GM19463 (cell line): Measurements from ENCODE around the gene CMPK2.
"Not testable (repeated sequence)": the region's sequence is repeated elsewhere in the genome, so short reads cannot be mapped to it uniquely, and the experiment has no call there.

Source experiments
- ATAC-seq: cut with Tn5 transposase; IDR thresholded peaks from one replicate; pipeline ENCODE4 v1.9.1; 2021; ENCODE audit warnings: mild to moderate bottlenecking, moderate library complexity; ENCODE audit not compliant: unreplicated experiment

Gene CMPK2

GRCh38 chr2:6881046-6881445 lies 15.3 kb upstream of the CMPK2 start:
- no peak for ATAC-seq

DNA sequence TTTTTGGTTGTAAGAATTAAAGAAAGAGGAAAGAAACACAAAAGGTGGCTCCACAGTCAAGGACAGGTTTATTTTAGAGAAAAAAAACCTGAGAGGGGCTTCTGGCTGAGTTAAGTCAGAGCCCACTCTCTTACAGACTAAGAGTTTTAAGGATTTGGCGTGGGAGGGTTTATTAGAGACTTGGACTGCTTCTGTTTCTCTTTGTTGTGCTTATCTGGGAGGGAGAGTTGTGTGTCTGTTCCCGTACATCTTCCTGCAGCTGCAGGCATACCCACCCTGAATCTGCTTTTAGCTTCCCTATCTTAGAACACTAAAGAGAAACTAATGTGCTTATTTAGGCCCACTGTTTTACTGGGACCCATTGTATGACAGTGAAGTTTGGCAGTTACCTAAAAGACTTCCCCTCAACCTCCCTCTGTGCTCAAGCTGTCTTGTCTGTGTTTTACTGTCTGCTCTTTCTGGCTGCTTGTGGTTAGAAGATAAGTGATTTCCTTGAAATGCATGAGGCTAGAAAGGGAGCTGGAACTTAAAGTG lies 14.6 kb upstream of the CMPK2 start:
- ATAC-seq: no peak

- ATAC-seq: no peak
These were observed 13.3 kb upstream of the CMPK2 start for GRCh38 chr2:6879011-6879410.

GRCh38 chr2:6878549-6878948 lies 12.8 kb upstream of the CMPK2 start:
- ATAC-seq: no peak

DNA sequence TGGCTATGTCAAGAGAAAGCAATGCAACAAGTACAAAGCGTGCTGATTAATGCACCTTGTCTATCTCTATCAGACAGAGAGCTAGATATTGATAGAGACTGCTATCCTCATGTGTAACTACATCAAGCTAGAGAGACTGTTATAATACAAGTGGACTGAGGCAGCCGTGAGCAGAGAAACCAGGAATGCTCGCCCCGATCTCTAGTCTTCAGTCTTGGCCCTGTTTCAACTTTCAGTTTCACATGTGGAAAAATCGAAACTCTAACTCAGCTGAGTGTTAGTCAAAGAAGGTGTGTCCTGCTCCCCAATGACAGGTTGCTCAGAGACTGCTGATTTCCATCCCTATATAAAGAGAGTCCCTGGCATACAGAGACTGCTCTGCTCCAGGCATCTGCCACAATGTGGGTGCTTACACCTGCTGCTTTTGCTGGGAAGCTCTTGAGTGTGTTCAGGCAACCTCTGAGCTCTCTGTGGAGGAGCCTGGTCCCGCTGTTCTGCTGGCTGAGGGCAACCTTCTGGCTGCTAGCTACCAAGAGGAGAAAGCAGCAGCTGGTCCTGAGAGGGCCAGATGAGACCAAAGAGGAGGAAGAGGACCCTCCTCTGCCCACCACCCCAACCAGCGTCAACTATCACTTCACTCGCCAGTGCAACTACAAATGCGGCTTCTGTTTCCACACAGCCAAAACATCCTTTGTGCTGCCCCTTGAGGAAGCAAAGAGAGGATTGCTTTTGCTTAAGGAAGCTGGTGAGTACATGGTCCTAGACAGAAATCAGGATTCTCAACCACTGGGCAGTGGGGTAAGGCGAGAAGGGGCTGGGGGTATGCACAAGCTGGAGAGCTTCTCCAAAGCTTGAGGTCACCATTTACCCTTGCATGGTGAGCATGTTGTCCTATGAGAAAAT lies 11.9 kb upstream of the CMPK2 start, which contains the start of gene RSAD2:
Gene RSAD2 (plus strand): TSS at position 376 of the 903 bp plus-strand sequence. CDS start 24 bp downstream, at position 400.
- ATAC-seq: peak; percentile 86

DNA sequence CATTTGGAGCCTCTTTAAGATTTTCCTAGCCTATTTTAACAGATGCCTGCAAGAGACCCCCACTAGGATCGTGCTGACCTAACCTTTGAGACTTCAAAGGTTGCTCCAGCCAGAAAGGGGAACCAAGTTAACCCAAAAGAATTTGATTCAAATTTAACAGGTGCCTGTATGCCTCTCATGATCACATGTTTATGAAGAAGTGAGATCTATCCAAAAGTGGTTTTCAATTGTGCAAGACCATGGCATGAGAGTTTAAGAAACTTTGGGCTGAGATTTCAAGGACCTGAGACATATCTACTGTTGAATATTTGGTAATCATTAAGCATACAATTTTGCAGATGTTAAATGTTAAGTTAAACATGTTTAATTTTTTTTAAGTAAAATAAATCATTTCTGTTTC lies 10.6 kb upstream of the CMPK2 start:
- no peak for ATAC-seq

GRCh38 chr2:6874032-6874431 lies 8.3 kb upstream of the CMPK2 start:
- ATAC-seq: no peak

GRCh38 chr2:6872394-6872793 lies 6.7 kb upstream of the CMPK2 start:
- peak; percentile 62 for ATAC-seq

DNA sequence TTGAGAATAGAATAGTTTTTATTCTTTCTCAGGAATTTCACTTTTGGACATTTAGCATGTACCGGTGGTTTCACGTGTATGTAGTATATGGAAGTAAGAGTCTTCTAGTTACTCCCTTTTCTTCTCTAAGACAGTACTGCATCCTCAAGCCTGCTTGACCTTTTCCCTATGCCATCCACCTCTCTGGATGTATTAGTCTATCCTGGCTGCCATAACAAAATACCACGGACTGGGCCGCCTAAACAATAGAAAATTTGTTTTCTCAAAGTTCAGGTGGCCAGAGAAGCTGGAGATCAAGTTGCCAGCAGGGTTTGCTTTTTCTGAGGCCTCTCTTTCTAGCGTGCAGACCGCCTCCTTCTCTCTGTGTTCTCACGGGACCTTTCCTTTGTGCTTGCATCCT lies 1.3 kb upstream of the CMPK2 start:
- no peak for ATAC-seq

GRCh38 chr2:6866275-6866671 lies 566 bp upstream of the CMPK2 start:
- ATAC-seq: peak; percentile 31

DNA sequence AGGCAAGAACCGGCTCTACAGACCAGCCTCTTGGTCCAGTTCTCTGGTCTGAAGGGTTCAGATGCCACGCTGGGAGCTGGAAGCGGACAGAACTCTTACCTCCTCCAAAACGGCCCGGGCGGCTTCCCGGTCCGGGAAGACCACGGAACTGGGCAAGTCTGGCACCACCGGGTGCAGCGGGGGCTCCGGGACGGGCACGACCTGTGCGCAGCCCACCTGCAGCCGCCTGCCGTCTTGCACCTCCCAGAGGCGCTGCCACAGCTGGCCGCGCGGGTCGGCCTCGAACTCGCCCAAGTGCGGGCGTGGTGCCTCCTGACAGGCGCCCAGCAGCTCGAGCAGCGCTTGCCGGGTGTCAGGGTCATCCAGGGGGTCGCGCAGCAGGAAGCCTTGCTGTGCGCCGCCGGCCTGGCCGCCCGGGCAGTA lies 773 bp downstream of the CMPK2 start:
- peak; percentile 20 for ATAC-seq

DNA sequence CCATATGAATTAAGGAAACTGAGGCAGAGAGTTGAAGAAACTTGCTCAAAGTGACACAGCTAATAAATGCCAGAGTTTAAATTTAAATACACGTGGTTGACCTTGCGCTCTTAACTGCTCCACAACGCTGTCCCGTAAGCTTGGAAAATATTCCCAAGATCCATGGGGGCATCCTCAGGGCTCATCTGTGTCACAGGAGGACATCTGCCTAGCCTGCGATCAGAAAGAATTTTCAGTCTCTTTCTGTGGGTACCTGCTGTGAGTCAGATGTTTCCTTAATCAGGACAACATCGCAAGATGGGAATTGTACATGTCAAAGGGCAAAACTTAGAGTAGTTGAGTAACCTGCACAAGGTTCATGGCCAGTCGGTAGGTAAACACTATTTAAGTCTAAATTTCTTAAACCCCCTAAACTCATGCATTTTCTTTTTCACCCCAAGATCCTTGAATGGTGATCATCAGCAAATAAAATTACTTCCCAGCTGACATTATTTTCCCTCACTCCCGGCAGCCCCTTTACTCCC lies 1.4 kb downstream of the CMPK2 start:
- ATAC-seq: no peak

DNA sequence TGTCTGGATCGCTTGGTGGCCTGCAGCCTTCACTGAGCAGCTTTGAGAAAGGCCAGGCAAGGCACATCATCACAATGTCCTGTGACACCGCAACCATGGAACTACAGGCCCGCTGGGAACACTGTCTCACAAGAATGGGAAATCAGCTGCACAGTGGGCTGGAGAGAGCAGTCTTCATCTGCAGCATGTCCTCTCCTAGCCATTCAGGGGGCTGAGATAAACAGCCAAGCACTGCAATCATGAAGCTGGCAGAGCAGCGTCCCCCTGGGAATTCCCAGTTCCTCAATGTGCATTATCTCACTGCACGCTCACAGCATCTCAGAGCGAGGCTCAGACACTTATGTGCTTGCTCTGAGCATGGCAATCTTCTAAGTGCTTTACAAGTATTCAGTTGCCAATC lies 1.9 kb downstream of the CMPK2 start:
- ATAC-seq: no peak

DNA sequence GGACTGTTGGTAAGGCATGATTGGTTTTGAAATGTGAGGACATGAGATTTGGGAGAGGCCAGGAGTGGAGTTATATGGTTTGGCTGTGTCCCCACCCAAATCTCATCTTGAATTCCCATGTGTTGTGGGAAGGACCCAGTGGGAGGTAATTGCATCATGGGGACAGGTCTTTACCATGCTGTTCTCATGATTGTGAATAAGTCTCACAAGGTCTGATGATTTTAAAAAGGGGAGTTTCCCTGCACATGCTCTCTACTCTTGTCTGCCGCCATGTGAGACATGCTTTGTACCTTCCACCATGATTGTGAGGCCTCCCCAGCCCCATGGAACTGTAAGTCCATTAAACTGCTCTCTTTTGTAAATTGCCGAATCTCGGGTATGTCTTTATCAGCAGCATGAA lies 5.4 kb downstream of the CMPK2 start:
- no peak for ATAC-seq

DNA sequence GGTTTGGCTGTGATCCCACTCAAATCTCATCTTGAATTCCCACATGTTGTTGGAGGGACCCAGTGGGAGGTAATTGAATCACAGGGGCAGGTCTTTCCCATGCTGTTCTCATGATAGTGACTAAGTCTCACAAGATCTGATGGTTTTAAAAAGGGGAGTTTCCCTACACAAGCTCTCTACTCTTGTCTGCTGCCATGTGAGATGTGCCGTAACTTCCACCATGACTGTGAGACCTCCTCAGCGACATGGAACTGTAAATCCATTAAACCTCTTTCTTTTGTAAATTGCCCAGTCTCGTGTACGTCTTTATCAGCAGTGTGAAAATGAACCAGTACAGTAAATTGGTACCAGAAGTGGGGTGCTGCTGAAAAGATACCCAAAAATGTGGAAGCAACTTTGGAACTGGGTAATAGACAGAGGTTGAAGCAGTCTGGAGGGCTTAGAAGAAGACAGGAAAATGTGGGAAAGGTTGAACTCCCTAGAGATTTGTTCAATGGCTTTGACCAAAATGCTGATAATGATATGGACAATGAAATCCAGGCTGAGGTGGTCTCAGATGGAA lies 7.2 kb downstream of the CMPK2 start:
- ATAC-seq: not testable (repeated sequence)

- ATAC-seq: no peak
These were observed 9.2 kb downstream of the CMPK2 start for GRCh38 chr2:6856548-6856920.

DNA sequence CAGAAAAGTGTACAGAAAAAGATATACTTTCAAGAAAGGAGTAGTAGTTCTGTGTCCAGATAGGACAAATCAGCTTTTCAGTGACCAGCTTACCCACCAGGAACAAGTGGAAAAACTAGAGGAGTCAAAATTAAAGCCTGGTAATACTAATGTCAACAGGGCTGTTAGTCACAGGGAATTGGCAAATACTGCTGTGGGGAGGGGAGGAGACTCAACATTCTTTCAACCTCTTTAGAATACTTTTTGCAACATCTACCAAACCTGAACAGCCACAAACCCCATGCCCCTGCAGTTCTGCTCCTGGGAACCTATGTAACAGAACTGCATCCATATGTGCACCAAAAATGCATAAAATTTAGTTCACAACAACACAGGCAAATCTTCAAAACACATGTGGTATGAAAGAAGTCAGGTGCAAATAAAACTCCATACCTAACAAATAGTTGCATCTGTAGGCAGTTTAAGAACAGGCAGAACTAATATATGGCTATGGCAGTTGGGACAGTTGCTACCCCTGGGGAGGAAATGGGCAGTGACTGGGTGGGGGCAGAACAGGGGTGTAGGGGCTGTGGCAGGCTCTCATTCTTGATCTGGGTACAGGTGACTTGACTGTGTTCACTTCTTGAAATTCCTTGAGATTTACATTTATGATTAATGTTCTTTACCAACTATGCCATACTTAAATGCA lies 9.7 kb downstream of the CMPK2 start:
- no peak for ATAC-seq

DNA sequence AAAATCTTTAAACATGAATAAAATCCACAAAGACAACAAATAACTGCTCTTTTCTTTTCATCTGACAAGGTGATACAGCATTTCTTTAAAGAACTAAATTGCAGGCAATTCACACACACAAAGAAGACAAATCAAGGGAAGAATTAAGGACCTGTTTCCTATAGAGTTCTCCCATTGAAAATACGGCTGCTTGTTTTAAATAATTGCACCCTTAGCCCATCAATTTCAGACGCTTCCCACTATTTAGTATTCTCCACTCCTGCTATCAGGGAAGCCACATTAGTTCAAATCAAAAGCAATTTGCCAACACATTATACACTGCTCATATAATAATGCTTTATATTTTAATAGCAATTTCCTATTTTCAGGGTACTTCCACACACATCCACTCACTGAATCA lies 11.3 kb downstream of the CMPK2 start:
- no peak for ATAC-seq

DNA sequence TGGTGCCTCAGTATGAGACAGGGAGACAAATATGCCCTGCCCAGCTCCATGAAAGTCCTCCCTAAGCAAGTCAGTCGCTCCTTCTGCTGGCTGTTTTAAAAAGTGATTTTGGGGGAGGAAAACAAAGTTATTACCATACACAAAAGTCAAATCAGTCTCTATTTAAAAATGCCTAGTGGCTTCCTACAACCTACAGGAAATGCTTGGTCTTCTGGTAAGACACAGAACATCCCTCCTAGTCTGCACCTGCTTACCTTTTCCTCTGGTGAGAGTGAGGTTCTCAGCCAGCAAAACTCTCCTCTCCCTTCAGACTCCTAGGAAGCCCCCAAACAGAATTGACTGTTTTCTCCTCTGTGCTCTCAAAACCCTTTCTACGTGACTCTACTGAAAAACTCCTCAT lies 13.5 kb downstream of the CMPK2 start:
- no peak for ATAC-seq

GRCh38 chr2:6846967-6847681 lies 18.6 kb downstream of the CMPK2 start:
- ATAC-seq: no peak

GRCh38 chr2:6846540-6846939 lies 19.2 kb downstream of the CMPK2 start:
- ATAC-seq: no peak
